HepG2 (cell line): ENCODE data around the gene PSMD9. TPM values are rescaled to one million over a fixed set of nuclear protein-coding genes. Genes with fewer than 3 reads are reported as not detected.
A peak's percentile ranks its signal among the peaks of the same experiment; 100 is the strongest.

Experiments
- ATAC-seq: fragments of 200-7000 bp; cut with Tn5 transposase; 3 replicates; pipeline ENCODE4 v1.9.1; 2020; ENCODE audit warnings: mild to moderate bottlenecking, moderate library complexity
- BruUV-seq: library from RNA; stranded (reverse); fragments of 400-500 nt; replicated peaks from 2 replicates; lab custom pipeline; 2021; lab: Mats Ljungman, UMichigan
- CTCF ChIA-PET: fragments of 300-600 bp; formaldehyde crosslinking; extraction: SDS; loops from one replicate; lab custom pipeline; 2021; ENCODE audit warnings: low total read pairs, inconsistent platforms, low intra/inter-chr PET ratio; lab: Yijun Ruan, JAX
- POLR2A ChIA-PET: fragments of 350-600 bp; sonication (Branson Sonifier 250); formaldehyde crosslinking; loops from one replicate; lab custom pipeline; 2020; ENCODE audit warnings: antibody characterized with exemption, inconsistent platforms; lab: Yijun Ruan, JAX
- DNase-seq: peaks from one replicate; pipeline ENCODE4 v3.0.0-alpha.2; 2015; ENCODE audit warnings: low spot score
- FAIRE-seq: peaks from 3 replicates; lab custom pipeline; 2011; peaks lifted over from hg19 to GRCh38; lab: Jason Lieb, UNC
- H2AFZ ChIP-seq: one replicate; pipeline ENCODE4 v1.6.1; 2011; ENCODE audit warnings: low read length, inconsistent platforms
- H3K27ac ChIP-seq: fragments of 300-600 bp; 3 replicates; pipeline ENCODE4 v1.8.0; 2011; ENCODE audit warnings: mixed run types, mild to moderate bottlenecking, mixed read lengths, low read length, inconsistent platforms; ENCODE audit not compliant: insufficient read depth; ENCODE audit errors: extremely low read length
- H3K27me3 ChIP-seq, 2 experiments: fragments of 200-600 bp in 1 of 2; 2 replicates in 1 of 2; 3 replicates in 1 of 2; pipeline versions ENCODE4 v1.6.0 to v1.8.0; 2011; ENCODE audit warnings: low read length in 2 of 2, mild to moderate bottlenecking in 2 of 2, moderate library complexity in 2 of 2, inconsistent platforms in 1 of 2; ENCODE audit not compliant: insufficient read depth in 2 of 2, control insufficient read depth in 1 of 2
- H3K36me3 ChIP-seq, 2 experiments: fragments of 200-600 bp in 1 of 2; replicated peaks in 1 of 2; 2 replicates in 1 of 2; 3 replicates in 1 of 2; pipeline versions ENCODE4 v1.5.1 to v1.8.0; 2011; ENCODE audit warnings: low read length in 2 of 2, inconsistent platforms in 1 of 2; ENCODE audit not compliant: insufficient read depth in 2 of 2, control insufficient read depth in 1 of 2
- H3K4me1 ChIP-seq: 2 replicates; pipeline ENCODE4 v1.5.1; 2012; ENCODE audit warnings: low read length, inconsistent platforms; ENCODE audit not compliant: insufficient read depth
- H3K4me2 ChIP-seq: 2 replicates; pipeline ENCODE4 v1.6.0; 2011; ENCODE audit warnings: low read depth, low read length, inconsistent platforms
- H3K4me3 ChIP-seq, 3 experiments: fragments of 200-600 bp in 1 of 3; sonication (generic), shearing (Covaris generic) in 1 of 3; replicated peaks in 1 of 3; 2 replicates each; pipeline ENCODE4 v1.5.1; 2011 to 2016; ENCODE audit warnings: low read length in 3 of 3, inconsistent platforms in 2 of 3, low read depth in 2 of 3, mild to moderate bottlenecking in 2 of 3, control low read depth in 1 of 3, mixed read lengths in 1 of 3; ENCODE audit not compliant: insufficient read depth in 1 of 3
- H3K79me2 ChIP-seq: one replicate; pipeline ENCODE4 v1.6.1; 2011; ENCODE audit warnings: low read length, inconsistent platforms; ENCODE audit not compliant: insufficient read depth
- H3K9ac ChIP-seq: 2 replicates; pipeline ENCODE4 v1.6.0; 2011; ENCODE audit warnings: mild to moderate bottlenecking, low read depth, low read length, inconsistent platforms; ENCODE audit not compliant: insufficient read depth
- H3K9me3 ChIP-seq: 2 replicates; pipeline ENCODE4 v1.5.1; 2012; ENCODE audit warnings: mild to moderate bottlenecking, low read length
- H4K20me1 ChIP-seq: 2 replicates; pipeline ENCODE4 v1.6.0; 2011; ENCODE audit warnings: inconsistent platforms, mild to moderate bottlenecking, low read length, moderate library complexity; ENCODE audit not compliant: insufficient read depth
- CC2D1A ChIP-seq: sonication (generic); formaldehyde crosslinking; IDR thresholded peaks from 2 replicates; pipeline ENCODE4 v1.8.1; 2023; ENCODE audit warnings: mild to moderate bottlenecking, missing genetic modification reagents
- MIXL1 ChIP-seq: IDR thresholded peaks from 2 replicates; pipeline ENCODE4 v1.6.1; 2016
- POLR2AphosphoS2 ChIP-seq: IDR thresholded peaks from 2 replicates; pipeline ENCODE4 v1.6.1; 2011; ENCODE audit warnings: low read depth, low read length, improper control_type of control experiment
- RAD21 ChIP-seq: fragments of 450-650 bp; formaldehyde crosslinking; IDR thresholded peaks from 2 replicates; pipeline ENCODE4 v1.5.0; 2020; ENCODE audit warnings: mild to moderate bottlenecking
- RORA ChIP-seq: sonication (generic); formaldehyde crosslinking; IDR thresholded peaks from 2 replicates; pipeline ENCODE4 v1.5.0; 2020; ENCODE audit warnings: mild to moderate bottlenecking, missing genetic modification reagents, moderate library complexity
- STAG1 ChIP-seq: sonication (generic); formaldehyde crosslinking; IDR thresholded peaks from 2 replicates; pipeline ENCODE4 v1.4.0; 2020; ENCODE audit warnings: missing genetic modification reagents
- ZNF121 ChIP-seq: sonication (generic); formaldehyde crosslinking; IDR thresholded peaks from 2 replicates; pipeline ENCODE4 v1.5.0; 2020; ENCODE audit warnings: mild to moderate bottlenecking, missing genetic modification reagents
- ZNF383 ChIP-seq: sonication (generic); formaldehyde crosslinking; IDR thresholded peaks from 2 replicates; pipeline ENCODE4 v1.4.0; 2020; ENCODE audit warnings: missing genetic modification reagents, mild to moderate bottlenecking, borderline replicate concordance
- ZNF629 ChIP-seq: sonication (generic); formaldehyde crosslinking; conservative IDR thresholded peaks from 2 replicates; pipeline ENCODE4 v1.5.0; 2020; ENCODE audit warnings: missing genetic modification reagents
- ZSCAN31 ChIP-seq: sonication (generic); formaldehyde crosslinking; IDR thresholded peaks from 2 replicates; pipeline ENCODE4 v1.5.0; 2020; ENCODE audit warnings: low read depth, mild to moderate bottlenecking, missing genetic modification reagents
- WGBS: methylation state at CpG from one replicate; pipeline ENCODE4 v1.1.6; 2017; ENCODE audit warnings: low lambda C conversion rate; 5-methylcytosine and 5-hydroxymethylcytosine counted together
- in situ Hi-C: cut with HindIII; loops from 2 replicates; pipeline ENCODE4 v1.10.0; 2017; ENCODE audit warnings: low pct_unique_long_range_greater_than_20kb; ENCODE audit not compliant: extremely low pct_ligation_motif_present
- intact Hi-C: fragments of 100-400 bp; cut with micrococcal nuclease; formaldehyde crosslinking; loops from one replicate; pipeline ENCODE4 v1.10.0; 2022; ENCODE audit not compliant: unreplicated experiment
- polyA plus RNA-seq, 8 experiments: library from polyadenylated mRNA; depleted of rRNA in 3 of 8; stranded (reverse) in 7 of 8; unstranded in 1 of 8; fragments of >200 nt; fragmentation: Illumina TruSeq in 4 of 8; extraction: Trizol in 4 of 8; gene quantifications; 2 replicates each; pipeline versions ENCODE4 v1.2.1 to v1.2.3, GENCODE V29; 2011 to 2016; ENCODE audit warnings: low read depth in 4 of 8, missing spikeins in 1 of 8, mixed read lengths in 1 of 8; ENCODE audit not compliant: insufficient read depth in 1 of 8
- total RNA-seq, 5 experiments: library from RNA; depleted of rRNA; stranded (reverse); fragments of >200 nt; fragmentation: Illumina TruSeq; extraction: Trizol; gene quantifications; 2 replicates each; pipeline ENCODE4 v1.2.3, GENCODE V29; 2016; ENCODE audit warnings: low read depth in 1 of 5
- TF ChIP-seq, protein P1 (sequence below): sonication (generic); formaldehyde crosslinking; IDR thresholded peaks from 2 replicates; pipeline ENCODE4 v1.5.0; 2020; ENCODE audit warnings: mild to moderate bottlenecking, missing genetic modification reagents, moderate library complexity
- TF ChIP-seq, protein P2 (sequence below), 2 experiments: sonication (generic) in 1 of 2; formaldehyde crosslinking in 1 of 2; IDR thresholded peaks; 2 replicates each; pipeline versions ENCODE4 v1.4.0 to v1.6.1; 2018 to 2020; ENCODE audit warnings: missing genetic modification reagents in 2 of 2, borderline replicate concordance in 1 of 2, low read depth in 1 of 2, mild to moderate bottlenecking in 1 of 2, missing biosample characterization in 1 of 2

Gene PSMD9
- total and polyA plus RNA-seq, 2 of the 13 experiments (the other 11 are each of a cell fraction or from before 2014, with no cell fraction given) = 41.4 to 61.1 TPM

- H3K79me2 ChIP-seq = no peaks in the 10 kb centered on the region
- in situ Hi-C loops = no loop called here
- ChIA-PET CTCF (no interaction called here), POLR2A (no interaction called here)
- H3K27ac ChIP-seq = no peak overlapping the region
- no TSS peak for BruUV-seq
- peaks cover 17% of the 10 kb centered on the region for H3K4me1 ChIP-seq
- peak; percentile 77 for FAIRE-seq
- WGBS = 72% methylated on average over 13 of the region's 13 CpGs
- intact Hi-C loops = loop anchor here (10.0 kb wide), 1 partner anchor 169 kb away; no protein-coding TSS in a partner anchor
- H3K27me3 ChIP-seq = no peaks in the 10 kb centered on the region
- H3K4me2 ChIP-seq = no peak overlapping the region
- no peaks in the 10 kb centered on the region for H3K36me3 ChIP-seq
- peak; percentile 54; the same call in 2 of the 3 replicates for ATAC-seq
- no peak overlapping the region for H3K4me3 ChIP-seq
- TF ChIP-seq ZSCAN31 (no peak), POLR2AphosphoS2 (no peak), RORA (CRISPR knock-in tag) (no peak), CC2D1A (CRISPR knock-in tag) (no peak), ZNF383 (no peak), RAD21 (0 out of 2 replicates have a peak, but pooled peaks have one; percentile 21), MIXL1 (CRISPR knock-in tag) (0 out of 2 replicates have a peak, but pooled peaks have one; percentile 42), ZNF629 (peak; percentile 50), ZNF121 (0 out of 2 replicates have a peak, but pooled peaks have one; percentile 18), STAG1 (CRISPR knock-in tag) (peak; percentile 44)
- TF ChIP-seq, protein P1, sequence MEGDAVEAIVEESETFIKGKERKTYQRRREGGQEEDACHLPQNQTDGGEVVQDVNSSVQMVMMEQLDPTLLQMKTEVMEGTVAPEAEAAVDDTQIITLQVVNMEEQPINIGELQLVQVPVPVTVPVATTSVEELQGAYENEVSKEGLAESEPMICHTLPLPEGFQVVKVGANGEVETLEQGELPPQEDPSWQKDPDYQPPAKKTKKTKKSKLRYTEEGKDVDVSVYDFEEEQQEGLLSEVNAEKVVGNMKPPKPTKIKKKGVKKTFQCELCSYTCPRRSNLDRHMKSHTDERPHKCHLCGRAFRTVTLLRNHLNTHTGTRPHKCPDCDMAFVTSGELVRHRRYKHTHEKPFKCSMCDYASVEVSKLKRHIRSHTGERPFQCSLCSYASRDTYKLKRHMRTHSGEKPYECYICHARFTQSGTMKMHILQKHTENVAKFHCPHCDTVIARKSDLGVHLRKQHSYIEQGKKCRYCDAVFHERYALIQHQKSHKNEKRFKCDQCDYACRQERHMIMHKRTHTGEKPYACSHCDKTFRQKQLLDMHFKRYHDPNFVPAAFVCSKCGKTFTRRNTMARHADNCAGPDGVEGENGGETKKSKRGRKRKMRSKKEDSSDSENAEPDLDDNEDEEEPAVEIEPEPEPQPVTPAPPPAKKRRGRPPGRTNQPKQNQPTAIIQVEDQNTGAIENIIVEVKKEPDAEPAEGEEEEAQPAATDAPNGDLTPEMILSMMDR (CRISPR knock-in tag) = peak; percentile 40
- TF ChIP-seq, protein P2, sequence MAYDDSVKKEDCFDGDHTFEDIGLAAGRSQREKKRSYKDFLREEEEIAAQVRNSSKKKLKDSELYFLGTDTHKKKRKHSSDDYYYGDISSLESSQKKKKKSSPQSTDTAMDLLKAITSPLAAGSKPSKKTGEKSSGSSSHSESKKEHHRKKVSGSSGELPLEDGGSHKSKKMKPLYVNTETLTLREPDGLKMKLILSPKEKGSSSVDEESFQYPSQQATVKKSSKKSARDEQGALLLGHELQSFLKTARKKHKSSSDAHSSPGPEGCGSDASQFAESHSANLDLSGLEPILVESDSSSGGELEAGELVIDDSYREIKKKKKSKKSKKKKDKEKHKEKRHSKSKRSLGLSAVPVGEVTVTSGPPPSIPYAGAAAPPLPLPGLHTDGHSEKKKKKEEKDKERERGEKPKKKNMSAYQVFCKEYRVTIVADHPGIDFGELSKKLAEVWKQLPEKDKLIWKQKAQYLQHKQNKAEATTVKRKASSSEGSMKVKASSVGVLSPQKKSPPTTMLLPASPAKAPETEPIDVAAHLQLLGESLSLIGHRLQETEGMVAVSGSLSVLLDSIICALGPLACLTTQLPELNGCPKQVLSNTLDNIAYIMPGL (CRISPR knock-in tag; IDR thresholded peaks at IDR 0.05; ENCODE audit: borderline replicate concordance in 1 of 2, low read depth in 1 of 2) = 0 out of 4 replicates have a peak, but pooled peaks of 1 of the 2 experiments have one; percentile 27
- no peak for DNase-seq
- H4K20me1 ChIP-seq = no peaks in the 10 kb centered on the region
- no peak overlapping the region for H2AFZ ChIP-seq
- no peaks in the 10 kb centered on the region for H3K9me3 ChIP-seq
- H3K9ac ChIP-seq = no peak overlapping the region
Observed at GRCh38 chr12:121955258-121956237, 67.0 kb downstream of the PSMD9 start.
